H1 (cell line): ENCODE data around the gene PTPRT. TPM values are rescaled to one million over a fixed set of nuclear protein-coding genes. Genes with fewer than 3 reads are reported as not detected.

Experiments
- BCL11A ChIP-seq, 2 experiments: IDR thresholded peaks; one replicate each; pipeline ENCODE4 v1.6.1; 2011; ENCODE audit warnings: low read depth in 2 of 2, low read length in 2 of 2, mild to moderate bottlenecking in 2 of 2
- CEBPB ChIP-seq: IDR thresholded peaks from 2 replicates; pipeline ENCODE4 v1.6.1; 2012; ENCODE audit warnings: low read depth, low read length
- GTF2F1 ChIP-seq: IDR thresholded peaks from 2 replicates; pipeline ENCODE4 v1.6.1; 2012; ENCODE audit warnings: low read depth, low read length, improper control_type of control experiment, borderline replicate concordance
- JUN ChIP-seq: IDR thresholded peaks from 2 replicates; pipeline ENCODE4 v1.6.1; 2011; ENCODE audit warnings: low read depth, mild to moderate bottlenecking, improper control_type of control experiment, low read length
- KDM4A ChIP-seq: IDR thresholded peaks from one replicate; pipeline ENCODE4 v1.7.1; 2012; ENCODE audit warnings: low read depth, mild to moderate bottlenecking, moderate library complexity, low read length, inconsistent platforms; ENCODE audit not compliant: severe bottlenecking
- POLR2A ChIP-seq, 2 experiments: IDR thresholded peaks; 1 replicate in 1 of 2; 2 replicates in 1 of 2; pipeline ENCODE4 v1.6.1; 2011; ENCODE audit warnings: low read depth in 2 of 2, low read length in 2 of 2, mild to moderate bottlenecking in 2 of 2; ENCODE audit errors: control extremely low read depth in 1 of 2
- RBBP5 ChIP-seq: IDR thresholded peaks from 2 replicates; pipeline ENCODE4 v1.7.1; 2012; ENCODE audit warnings: low read depth, mild to moderate bottlenecking, inconsistent platforms, low read length, moderate library complexity, borderline replicate concordance
- polyA plus RNA-seq, 7 experiments: library from polyadenylated mRNA; depleted of rRNA in 3 of 7; stranded (reverse) in 5 of 7; unstranded in 2 of 7; fragments of >200 nt in 5 of 7; fragments of 200-250 nt in 2 of 7; gene quantifications; 1 replicate in 5 of 7; 2 replicates in 1 of 7; 4 replicates in 1 of 7; pipeline versions ENCODE4 v1.2.1 to v1.2.3, GENCODE V29; 2011 to 2013; ENCODE audit warnings: missing spikeins in 2 of 7, mixed read lengths in 2 of 7
- total RNA-seq: library from RNA; stranded (reverse); fragmentation: NEBNext Ultra II Directional; extraction: Animal tissue kit (Norgen Biotek cat#: 25700); gene quantifications from 2 replicates; pipeline ENCODE4 v1.2.1, GENCODE V29; 2021
- TF ChIP-seq, protein P1 (sequence below): fragments of 300-600 bp; sonication (generic); IDR thresholded peaks from 2 replicates; pipeline ENCODE4 v1.7.1; 2012; ENCODE audit warnings: low read length, moderate library complexity, mild to moderate bottlenecking, inconsistent platforms; ENCODE audit not compliant: insufficient replicate concordance
- TF ChIP-seq, protein P2 (sequence below): IDR thresholded peaks from 2 replicates; pipeline ENCODE4 v1.6.1; 2012; ENCODE audit warnings: inconsistent platforms

PTPRT gene
- total and polyA plus RNA-seq, 2 of the 8 experiments (the other 6 are each of a cell fraction or from before 2014, with no cell fraction given), result 0.33 to 1.8 TPM

- TF ChIP-seq, protein P1, sequence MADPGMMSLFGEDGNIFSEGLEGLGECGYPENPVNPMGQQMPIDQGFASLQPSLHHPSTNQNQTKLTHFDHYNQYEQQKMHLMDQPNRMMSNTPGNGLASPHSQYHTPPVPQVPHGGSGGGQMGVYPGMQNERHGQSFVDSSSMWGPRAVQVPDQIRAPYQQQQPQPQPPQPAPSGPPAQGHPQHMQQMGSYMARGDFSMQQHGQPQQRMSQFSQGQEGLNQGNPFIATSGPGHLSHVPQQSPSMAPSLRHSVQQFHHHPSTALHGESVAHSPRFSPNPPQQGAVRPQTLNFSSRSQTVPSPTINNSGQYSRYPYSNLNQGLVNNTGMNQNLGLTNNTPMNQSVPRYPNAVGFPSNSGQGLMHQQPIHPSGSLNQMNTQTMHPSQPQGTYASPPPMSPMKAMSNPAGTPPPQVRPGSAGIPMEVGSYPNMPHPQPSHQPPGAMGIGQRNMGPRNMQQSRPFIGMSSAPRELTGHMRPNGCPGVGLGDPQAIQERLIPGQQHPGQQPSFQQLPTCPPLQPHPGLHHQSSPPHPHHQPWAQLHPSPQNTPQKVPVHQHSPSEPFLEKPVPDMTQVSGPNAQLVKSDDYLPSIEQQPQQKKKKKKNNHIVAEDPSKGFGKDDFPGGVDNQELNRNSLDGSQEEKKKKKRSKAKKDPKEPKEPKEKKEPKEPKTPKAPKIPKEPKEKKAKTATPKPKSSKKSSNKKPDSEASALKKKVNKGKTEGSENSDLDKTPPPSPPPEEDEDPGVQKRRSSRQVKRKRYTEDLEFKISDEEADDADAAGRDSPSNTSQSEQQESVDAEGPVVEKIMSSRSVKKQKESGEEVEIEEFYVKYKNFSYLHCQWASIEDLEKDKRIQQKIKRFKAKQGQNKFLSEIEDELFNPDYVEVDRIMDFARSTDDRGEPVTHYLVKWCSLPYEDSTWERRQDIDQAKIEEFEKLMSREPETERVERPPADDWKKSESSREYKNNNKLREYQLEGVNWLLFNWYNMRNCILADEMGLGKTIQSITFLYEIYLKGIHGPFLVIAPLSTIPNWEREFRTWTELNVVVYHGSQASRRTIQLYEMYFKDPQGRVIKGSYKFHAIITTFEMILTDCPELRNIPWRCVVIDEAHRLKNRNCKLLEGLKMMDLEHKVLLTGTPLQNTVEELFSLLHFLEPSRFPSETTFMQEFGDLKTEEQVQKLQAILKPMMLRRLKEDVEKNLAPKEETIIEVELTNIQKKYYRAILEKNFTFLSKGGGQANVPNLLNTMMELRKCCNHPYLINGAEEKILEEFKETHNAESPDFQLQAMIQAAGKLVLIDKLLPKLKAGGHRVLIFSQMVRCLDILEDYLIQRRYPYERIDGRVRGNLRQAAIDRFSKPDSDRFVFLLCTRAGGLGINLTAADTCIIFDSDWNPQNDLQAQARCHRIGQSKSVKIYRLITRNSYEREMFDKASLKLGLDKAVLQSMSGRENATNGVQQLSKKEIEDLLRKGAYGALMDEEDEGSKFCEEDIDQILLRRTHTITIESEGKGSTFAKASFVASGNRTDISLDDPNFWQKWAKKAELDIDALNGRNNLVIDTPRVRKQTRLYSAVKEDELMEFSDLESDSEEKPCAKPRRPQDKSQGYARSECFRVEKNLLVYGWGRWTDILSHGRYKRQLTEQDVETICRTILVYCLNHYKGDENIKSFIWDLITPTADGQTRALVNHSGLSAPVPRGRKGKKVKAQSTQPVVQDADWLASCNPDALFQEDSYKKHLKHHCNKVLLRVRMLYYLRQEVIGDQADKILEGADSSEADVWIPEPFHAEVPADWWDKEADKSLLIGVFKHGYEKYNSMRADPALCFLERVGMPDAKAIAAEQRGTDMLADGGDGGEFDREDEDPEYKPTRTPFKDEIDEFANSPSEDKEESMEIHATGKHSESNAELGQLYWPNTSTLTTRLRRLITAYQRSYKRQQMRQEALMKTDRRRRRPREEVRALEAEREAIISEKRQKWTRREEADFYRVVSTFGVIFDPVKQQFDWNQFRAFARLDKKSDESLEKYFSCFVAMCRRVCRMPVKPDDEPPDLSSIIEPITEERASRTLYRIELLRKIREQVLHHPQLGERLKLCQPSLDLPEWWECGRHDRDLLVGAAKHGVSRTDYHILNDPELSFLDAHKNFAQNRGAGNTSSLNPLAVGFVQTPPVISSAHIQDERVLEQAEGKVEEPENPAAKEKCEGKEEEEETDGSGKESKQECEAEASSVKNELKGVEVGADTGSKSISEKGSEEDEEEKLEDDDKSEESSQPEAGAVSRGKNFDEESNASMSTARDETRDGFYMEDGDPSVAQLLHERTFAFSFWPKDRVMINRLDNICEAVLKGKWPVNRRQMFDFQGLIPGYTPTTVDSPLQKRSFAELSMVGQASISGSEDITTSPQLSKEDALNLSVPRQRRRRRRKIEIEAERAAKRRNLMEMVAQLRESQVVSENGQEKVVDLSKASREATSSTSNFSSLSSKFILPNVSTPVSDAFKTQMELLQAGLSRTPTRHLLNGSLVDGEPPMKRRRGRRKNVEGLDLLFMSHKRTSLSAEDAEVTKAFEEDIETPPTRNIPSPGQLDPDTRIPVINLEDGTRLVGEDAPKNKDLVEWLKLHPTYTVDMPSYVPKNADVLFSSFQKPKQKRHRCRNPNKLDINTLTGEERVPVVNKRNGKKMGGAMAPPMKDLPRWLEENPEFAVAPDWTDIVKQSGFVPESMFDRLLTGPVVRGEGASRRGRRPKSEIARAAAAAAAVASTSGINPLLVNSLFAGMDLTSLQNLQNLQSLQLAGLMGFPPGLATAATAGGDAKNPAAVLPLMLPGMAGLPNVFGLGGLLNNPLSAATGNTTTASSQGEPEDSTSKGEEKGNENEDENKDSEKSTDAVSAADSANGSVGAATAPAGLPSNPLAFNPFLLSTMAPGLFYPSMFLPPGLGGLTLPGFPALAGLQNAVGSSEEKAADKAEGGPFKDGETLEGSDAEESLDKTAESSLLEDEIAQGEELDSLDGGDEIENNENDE, result no peak
- TF ChIP-seq POLR2A (IDR thresholded peaks at IDR 0.05; ENCODE audit: control extremely low read depth in 1 of 2, low read depth in 2 of 2, low read length in 2 of 2) (no peak), RBBP5 (no peak), JUN (no peak), KDM4A (no peak), BCL11A (IDR thresholded peaks at IDR 0.05; ENCODE audit: low read depth in 2 of 2, low read length in 2 of 2) (no peak), GTF2F1 (no peak), CEBPB (no peak)
- TF ChIP-seq, protein P2, sequence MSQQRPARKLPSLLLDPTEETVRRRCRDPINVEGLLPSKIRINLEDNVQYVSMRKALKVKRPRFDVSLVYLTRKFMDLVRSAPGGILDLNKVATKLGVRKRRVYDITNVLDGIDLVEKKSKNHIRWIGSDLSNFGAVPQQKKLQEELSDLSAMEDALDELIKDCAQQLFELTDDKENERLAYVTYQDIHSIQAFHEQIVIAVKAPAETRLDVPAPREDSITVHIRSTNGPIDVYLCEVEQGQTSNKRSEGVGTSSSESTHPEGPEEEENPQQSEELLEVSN, result no peak
Observed at GRCh38 chr20:43016257-43016656, 173.4 kb downstream of the PTPRT start (continued).
